Activated CD4-positive, alpha-beta T cell treated with anti-CD3 and anti-CD28 coated beads, Interleukin-2, amount 10 ng/mL, durations not matched to agents 7 days and 5 days (primary cell): ENCODE results near the gene ALDH1B1. TPM values are rescaled to one million over a fixed set of nuclear protein-coding genes. Genes with fewer than 3 reads are reported as not detected.

Experiments
- CTCF ChIA-PET: fragments of 350-600 bp; sonication (Branson Sonifier 250); formaldehyde crosslinking; loops from one replicate; lab custom pipeline; 2021; ENCODE audit warnings: antibody characterized with exemption; lab: Charles Lee
- POLR2A ChIA-PET: fragments of 350-600 bp; sonication (Branson Sonifier 250); formaldehyde crosslinking; loops from one replicate; lab custom pipeline; 2021; ENCODE audit warnings: antibody characterized with exemption; lab: Charles Lee
- DNase-seq: peaks from one replicate; pipeline ENCODE4 v3.0.0-alpha.2; 2020
- H3K27ac Mint-ChIP-seq: one replicate; pipeline ENCODE4 v1.8.0; 2021; ENCODE audit warnings: mild to moderate bottlenecking, moderate library complexity, mixed read lengths
- H3K27me3 Mint-ChIP-seq: one replicate; pipeline ENCODE4 v1.8.0; 2021; ENCODE audit warnings: mixed read lengths
- H3K36me3 Mint-ChIP-seq: one replicate; pipeline ENCODE4 v1.8.0; 2021; ENCODE audit warnings: low read depth, mixed read lengths
- H3K4me1 Mint-ChIP-seq: one replicate; pipeline ENCODE4 v1.8.0; 2021; ENCODE audit warnings: mixed read lengths
- H3K4me3 Mint-ChIP-seq: one replicate; pipeline ENCODE4 v1.8.0; 2021; ENCODE audit warnings: mild to moderate bottlenecking, moderate library complexity, mixed read lengths
- H3K9me3 Mint-ChIP-seq: one replicate; pipeline ENCODE4 v1.8.0; 2021; ENCODE audit warnings: mixed read lengths
- total RNA-seq, 2 experiments: library from RNA; stranded (reverse); gene quantifications; one replicate each; pipeline ENCODE4 v1.2.3, GENCODE V29; 2021

The ALDH1B1 gene
- total RNA-seq, 2 experiments from 2014 or later = 8.0 to 8.1 TPM

- DNase-seq = no peak
- Mint-ChIP-seq H3K4me1 (no peaks in the 10 kb centered on the region), H3K4me3 (no peak overlapping the region), H3K27ac (no peak overlapping the region), H3K9me3 (no peaks in the 10 kb centered on the region), H3K36me3 (no peaks in the 10 kb centered on the region), H3K27me3 (peaks cover 7% of the 10 kb centered on the region)
- CTCF ChIA-PET = interaction anchor here (1.2 kb wide), 1 partner anchor 16 kb away, joined by 4 read pairs; no protein-coding TSS in a partner anchor
- POLR2A ChIA-PET = no interaction called here
Observed at GRCh38 chr9:38416461-38416860, 24.0 kb downstream of the ALDH1B1 start.

- Mint-ChIP-seq H3K9me3 (no peaks in the 10 kb centered on the region), H3K36me3 (no peaks in the 10 kb centered on the region)
- DNase-seq = peak; percentile 51
Observed at GRCh38 chr9:38417003-38417945, 24.8 kb downstream of the ALDH1B1 start.

GRCh38 chr9:38418366-38418765 lies 25.9 kb downstream of the ALDH1B1 start:
- POLR2A ChIA-PET = no interaction called here

More at GRCh38 chr9:38417003-38417945, 24.8 kb downstream of the ALDH1B1 start:
- CTCF ChIA-PET = interaction anchor here (1.2 kb wide), 1 partner anchor 15 kb away, joined by 4 read pairs; no protein-coding TSS in a partner anchor
- Mint-ChIP-seq H3K4me1 (no peaks in the 10 kb centered on the region), H3K27me3 (peaks cover 8% of the 10 kb centered on the region), H3K27ac (no peak overlapping the region), H3K4me3 (no peak overlapping the region)
- POLR2A ChIA-PET = no interaction called here

GRCh38 chr9:38419181-38419580 lies 26.7 kb downstream of the ALDH1B1 start:
- no peak overlapping the region for H3K27ac Mint-ChIP-seq
- H3K9me3 Mint-ChIP-seq = no peaks in the 10 kb centered on the region
- ChIA-PET POLR2A (no interaction called here), CTCF (no interaction called here)
- peaks cover 3% of the 10 kb centered on the region for H3K4me1 Mint-ChIP-seq
- no peak for DNase-seq
- peaks cover 22% of the 10 kb centered on the region for H3K27me3 Mint-ChIP-seq
- no peaks in the 10 kb centered on the region for H3K36me3 Mint-ChIP-seq
- no peak overlapping the region for H3K4me3 Mint-ChIP-seq

More at GRCh38 chr9:38418366-38418765, 25.9 kb downstream of the ALDH1B1 start:
- DNase-seq = no peak
- CTCF ChIA-PET = no interaction called here
- Mint-ChIP-seq H3K4me1 (peaks cover under 1% of the 10 kb centered on the region), H3K4me3 (no peak overlapping the region), H3K27ac (no peak overlapping the region), H3K27me3 (peaks cover 19% of the 10 kb centered on the region), H3K36me3 (no peaks in the 10 kb centered on the region), H3K9me3 (no peaks in the 10 kb centered on the region)

GRCh38 chr9:38421498-38422211 lies 29.2 kb downstream of the ALDH1B1 start:
- H3K4me1 Mint-ChIP-seq = peaks cover 6% of the 10 kb centered on the region
- H3K9me3 Mint-ChIP-seq = no peaks in the 10 kb centered on the region
- no peaks in the 10 kb centered on the region for H3K36me3 Mint-ChIP-seq
- ChIA-PET POLR2A (no interaction called here), CTCF (no interaction called here)
- peaks cover 36% of the 10 kb centered on the region for H3K27me3 Mint-ChIP-seq
- no peak overlapping the region for H3K27ac Mint-ChIP-seq
- H3K4me3 Mint-ChIP-seq = no peak overlapping the region
- no peak for DNase-seq

GRCh38 chr9:38422555-38423260 lies 30.2 kb downstream of the ALDH1B1 start:
- peaks cover 6% of the 10 kb centered on the region for H3K4me1 Mint-ChIP-seq
- DNase-seq = no peak
- H3K27ac Mint-ChIP-seq = no peak overlapping the region
- H3K36me3 Mint-ChIP-seq = no peaks in the 10 kb centered on the region
- peaks cover 39% of the 10 kb centered on the region for H3K27me3 Mint-ChIP-seq
- H3K4me3 Mint-ChIP-seq = no peak overlapping the region
- H3K9me3 Mint-ChIP-seq = no peaks in the 10 kb centered on the region
- ChIA-PET POLR2A (no interaction called here), CTCF (no interaction called here)

GRCh38 chr9:38423273-38423972 lies 30.9 kb downstream of the ALDH1B1 start:
- H3K4me3 Mint-ChIP-seq = no peak overlapping the region
- CTCF ChIA-PET = no interaction called here

GRCh38 chr9:38423973-38424843 lies 31.7 kb downstream of the ALDH1B1 start, which contains the start of gene IGFBPL1:
Gene IGFBPL1 (minus strand): TSS chr9:38424454. CDS start chr9:38424424, 30 bp downstream.
- Mint-ChIP-seq H3K27me3 (peaks cover 42% of the 10 kb centered on the region), H3K36me3 (no peaks in the 10 kb centered on the region), H3K4me1 (peaks cover 6% of the 10 kb centered on the region), H3K27ac (no peak within 1 kb of the TSS), H3K4me3 (no peak within 1 kb of the TSS), H3K9me3 (no peaks in the 10 kb centered on the region)
- POLR2A ChIA-PET = no interaction called here
- no peak for DNase-seq
- CTCF ChIA-PET = no interaction called here

More at GRCh38 chr9:38423273-38423972, 30.9 kb downstream of the ALDH1B1 start:
- Mint-ChIP-seq H3K27ac (no peak overlapping the region), H3K36me3 (no peaks in the 10 kb centered on the region), H3K27me3 (peaks cover 42% of the 10 kb centered on the region), H3K4me1 (peaks cover 6% of the 10 kb centered on the region), H3K9me3 (no peaks in the 10 kb centered on the region)
- POLR2A ChIA-PET = no interaction called here
- no peak for DNase-seq

- CTCF ChIA-PET = no interaction called here
- Mint-ChIP-seq H3K27ac (no peak overlapping the region), H3K27me3 (peaks cover 42% of the 10 kb centered on the region), H3K4me1 (peaks cover 6% of the 10 kb centered on the region), H3K4me3 (no peak overlapping the region), H3K36me3 (no peaks in the 10 kb centered on the region), H3K9me3 (no peaks in the 10 kb centered on the region)
- DNase-seq = no peak
- POLR2A ChIA-PET = no interaction called here
Observed at GRCh38 chr9:38424918-38425317, 32.4 kb downstream of the ALDH1B1 start.

- ChIA-PET CTCF (no interaction called here), POLR2A (no interaction called here)
- H3K4me1 Mint-ChIP-seq = peaks cover 12% of the 10 kb centered on the region
- no peak for DNase-seq
- H3K4me3 Mint-ChIP-seq = no peak overlapping the region
- peaks cover 28% of the 10 kb centered on the region for H3K27me3 Mint-ChIP-seq
- no peaks in the 10 kb centered on the region for H3K9me3 Mint-ChIP-seq
- H3K36me3 Mint-ChIP-seq = no peaks in the 10 kb centered on the region
- H3K27ac Mint-ChIP-seq = no peak overlapping the region
Observed at GRCh38 chr9:38428062-38428461, 35.6 kb downstream of the ALDH1B1 start.

GRCh38 chr9:38431116-38431515 lies 38.6 kb downstream of the ALDH1B1 start:
- DNase-seq = no peak
- Mint-ChIP-seq H3K27me3 (peaks cover 11% of the 10 kb centered on the region), H3K4me3 (no peak overlapping the region), H3K4me1 (peaks cover 6% of the 10 kb centered on the region), H3K9me3 (no peaks in the 10 kb centered on the region), H3K27ac (no peak overlapping the region), H3K36me3 (no peaks in the 10 kb centered on the region)
- ChIA-PET CTCF (no interaction called here), POLR2A (no interaction called here)
